NT2/D1 (cell line): ENCODE results near the gene GALNT18.

Source experiments
- YY1 ChIP-seq: IDR thresholded peaks from 2 replicates; pipeline ENCODE4 v1.6.1; 2011; ENCODE audit not compliant: insufficient read length, insufficient read depth
- ZNF274 ChIP-seq: IDR thresholded peaks from 2 replicates; pipeline ENCODE4 v1.6.1; 2011; ENCODE audit warnings: mild to moderate bottlenecking, low read depth, low read length

DNA sequence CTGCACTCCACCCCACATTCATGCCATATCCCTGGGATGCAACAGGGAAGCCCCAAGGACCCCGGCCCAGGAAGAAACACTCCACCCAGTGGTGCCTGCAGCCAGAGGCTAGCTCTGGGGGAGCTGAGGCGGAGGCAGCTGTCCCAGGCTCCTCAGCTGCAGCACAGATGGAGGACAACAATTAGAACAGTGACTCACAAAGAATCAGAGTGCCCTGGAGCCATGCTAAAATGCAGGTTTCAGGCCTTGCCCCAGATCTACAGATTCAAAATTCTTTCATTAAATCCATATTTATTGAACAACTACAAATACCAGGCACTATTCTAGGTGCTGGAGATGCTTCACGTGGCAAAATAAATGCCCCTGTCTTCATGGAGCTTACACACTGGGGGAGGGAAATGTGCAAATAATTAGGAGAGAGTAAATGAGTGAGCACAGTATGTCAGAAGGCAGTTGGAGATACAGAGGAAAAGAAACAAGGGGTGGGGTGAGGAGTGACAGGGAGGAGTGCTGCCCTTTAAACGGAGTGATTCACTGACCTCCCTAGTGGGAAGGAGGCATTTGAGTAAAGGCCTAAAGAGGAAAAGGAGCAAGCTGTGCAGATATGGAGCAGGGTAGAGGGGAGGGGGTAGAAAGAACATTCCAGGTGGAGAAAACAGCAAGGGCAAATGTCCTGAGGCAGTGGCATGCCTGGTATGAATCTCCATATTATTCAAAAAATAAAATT, 195.4 kb downstream of the GALNT18 start:
- TF ChIP-seq ZNF274 (no peak), YY1 (no peak)
